CD4-positive, alpha-beta memory T cell (primary cell): ENCODE data around the gene SRPK1. TPM values are rescaled to one million over a fixed set of nuclear protein-coding genes. Genes with fewer than 3 reads are reported as not detected.
"Not testable (repeated sequence)": the region's sequence is repeated elsewhere in the genome, so short reads cannot be mapped to it uniquely, and the experiment has no call there.

Source experiments
- CTCF ChIA-PET: fragments of 350-600 bp; sonication (Branson Sonifier 250); formaldehyde crosslinking; loops from one replicate; lab custom pipeline; 2021; ENCODE audit warnings: inconsistent platforms; ENCODE audit not compliant: partially characterized antibody; lab: Charles Lee
- POLR2A ChIA-PET: fragments of 350-600 bp; sonication (Branson Sonifier 250); formaldehyde crosslinking; loops from one replicate; lab custom pipeline; 2021; ENCODE audit not compliant: partially characterized antibody; lab: Charles Lee
- DNase-seq, 5 donors: peaks; one replicate each; pipeline versions ENCODE4 v3.0.0 to v3.0.0-alpha.2; 2020 to 2022; ENCODE audit warnings: mixed read lengths in 1 of 5
- H3K27ac ChIP-seq: one replicate; pipeline ENCODE4 v1.7.0; 2013; ENCODE audit warnings: low read depth, low read length
- H3K27me3 ChIP-seq: 2 replicates; pipeline ENCODE4 v1.7.0; 2013; ENCODE audit warnings: mild to moderate bottlenecking, low read length, moderate library complexity; ENCODE audit not compliant: insufficient read depth
- H3K36me3 ChIP-seq: 2 replicates; pipeline ENCODE4 v1.7.0; 2013; ENCODE audit warnings: mild to moderate bottlenecking, low read length, moderate library complexity; ENCODE audit not compliant: insufficient read depth
- H3K4me1 ChIP-seq: 2 replicates; pipeline ENCODE4 v1.7.0; 2013; ENCODE audit warnings: mild to moderate bottlenecking, low read length, moderate library complexity; ENCODE audit not compliant: insufficient read depth
- H3K4me3 ChIP-seq, 2 donors: one replicate each; pipeline ENCODE4 v1.7.0; 2013; ENCODE audit warnings: low read length in 2 of 2, mild to moderate bottlenecking in 1 of 2
- H3K9me3 ChIP-seq, 2 donors: one replicate each; pipeline ENCODE4 v1.7.0; 2013; ENCODE audit warnings: low read length in 2 of 2, control low read depth in 1 of 2; ENCODE audit not compliant: control insufficient read depth in 1 of 2
- H3K27ac Mint-ChIP-seq, 7 donors: one replicate each; pipeline ENCODE4 v1.8.0; 2020 to 2021; ENCODE audit warnings: mixed read lengths in 7 of 7, mild to moderate bottlenecking in 6 of 7, inconsistent platforms in 3 of 7, moderate library complexity in 3 of 7
- H3K27me3 Mint-ChIP-seq, 2 donors: one replicate each; pipeline ENCODE4 v1.8.0; 2020 to 2021; ENCODE audit warnings: mixed read lengths in 2 of 2
- H3K36me3 Mint-ChIP-seq, 2 donors: one replicate each; pipeline ENCODE4 v1.8.0; 2020 to 2021; ENCODE audit warnings: mixed read lengths in 2 of 2, inconsistent platforms in 1 of 2, mild to moderate bottlenecking in 1 of 2
- H3K4me1 Mint-ChIP-seq, 4 donors: one replicate each; pipeline ENCODE4 v1.8.0; 2020 to 2021; ENCODE audit warnings: mixed read lengths in 4 of 4, mild to moderate bottlenecking in 1 of 4
- H3K4me3 Mint-ChIP-seq, 8 donors: one replicate each; pipeline ENCODE4 v1.8.0; 2020 to 2021; ENCODE audit warnings: mixed read lengths in 8 of 8, mild to moderate bottlenecking in 7 of 8, moderate library complexity in 6 of 8, inconsistent platforms in 3 of 8
- H3K9me3 Mint-ChIP-seq, 8 donors: one replicate each; pipeline ENCODE4 v1.8.0; 2020 to 2021; ENCODE audit warnings: mixed read lengths in 8 of 8, mild to moderate bottlenecking in 5 of 8, inconsistent platforms in 3 of 8, moderate library complexity in 1 of 8
- intact Hi-C: fragments of 100-400 bp; cut with micrococcal nuclease; formaldehyde crosslinking; loops from one replicate; pipeline ENCODE4 v1.15.1; 2023
- polyA plus RNA-seq, 2 donors: library from polyadenylated mRNA; unstranded; fragments of 300-500 nt; fragmentation: Illumina TruSeq; gene quantifications; one replicate each; pipeline ENCODE4 v1.2.3, GENCODE V29; 2021
- total RNA-seq, 2 experiments: library from RNA; stranded (reverse); gene quantifications; one replicate each; pipeline ENCODE4 v1.2.3, GENCODE V29; 2021

The SRPK1 gene
- total and polyA plus RNA-seq, 4 experiments from 2014 or later, result 47.6 to 57.5 (median 51.6) TPM

DNA sequence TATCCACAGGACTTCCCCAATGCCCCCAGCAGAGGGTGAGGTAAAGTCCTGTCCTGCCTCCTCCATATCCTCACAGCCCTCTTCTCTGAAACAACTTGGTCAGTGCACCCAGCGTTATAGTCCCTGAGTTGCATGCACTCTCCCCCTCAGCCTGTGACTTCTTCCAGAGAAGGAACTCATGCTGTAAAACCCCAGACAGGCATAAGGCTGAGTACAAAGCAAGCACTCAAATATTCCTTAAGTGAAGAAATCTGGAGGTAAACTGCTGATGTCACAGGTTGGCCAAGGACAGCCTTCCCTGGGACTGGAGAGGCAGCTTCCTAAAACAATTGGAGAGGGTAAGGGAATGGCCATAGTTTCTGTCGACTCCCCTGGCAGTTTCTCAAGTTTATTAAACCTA is 12.9 kb upstream of the SRPK1 start:
- ChIA-PET POLR2A (no interaction called here), CTCF (no interaction called here)
- Mint-ChIP-seq H3K9me3 (peaks cover 0 to 4% (median 0%) of the 10 kb centered on the region in 8 donors), H3K27me3 (peaks cover 1 to 5% of the 10 kb centered on the region in 2 donors), H3K27ac (no peak overlapping the region), H3K4me1 (no peaks in the 10 kb centered on the region), H3K36me3 (no peaks in the 10 kb centered on the region), H3K4me3 (no peak overlapping the region)
- no peaks in the 10 kb centered on the region for H3K4me1 ChIP-seq
- no peaks in the 10 kb centered on the region for H3K9me3 ChIP-seq
- intact Hi-C loops, result no loop called here
- no peak overlapping the region for H3K27ac ChIP-seq
- no peak for DNase-seq
- no peak overlapping the region for H3K4me3 ChIP-seq
- H3K36me3 ChIP-seq, result no peaks in the 10 kb centered on the region
- no peaks in the 10 kb centered on the region for H3K27me3 ChIP-seq

DNA sequence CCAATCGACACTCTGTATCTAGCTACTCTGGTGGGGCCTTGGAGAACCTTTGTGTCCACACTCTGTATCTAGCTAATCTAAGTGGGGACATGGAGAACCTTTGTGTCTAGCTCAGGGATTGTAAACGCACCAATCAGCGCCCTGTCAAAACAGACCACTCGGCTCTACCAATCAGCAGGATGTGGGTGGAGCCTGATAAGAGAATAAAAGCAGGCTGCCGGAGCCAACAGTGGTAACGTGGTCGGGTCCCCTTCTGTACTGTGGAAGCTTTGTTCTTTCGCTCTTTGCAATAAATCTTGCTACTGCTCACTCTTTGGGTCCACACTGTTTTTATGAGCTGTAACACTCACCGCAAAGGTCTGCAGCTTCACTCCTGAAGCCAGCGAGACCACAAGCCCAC is 11.0 kb upstream of the SRPK1 start:
- CTCF ChIA-PET, H3K27ac Mint-ChIP-seq, H3K9me3 ChIP-seq, intact Hi-C loops, H3K27ac ChIP-seq, H3K36me3 Mint-ChIP-seq, H3K36me3 ChIP-seq, DNase-seq, H3K4me1 Mint-ChIP-seq, H3K4me1 ChIP-seq, H3K9me3 Mint-ChIP-seq, H3K27me3 ChIP-seq, H3K27me3 Mint-ChIP-seq, H3K4me3 ChIP-seq: not testable (repeated sequence)
- POLR2A ChIA-PET, result interaction anchor here (0.8 kb wide), 1 partner anchor 12 kb away, joined by 4 read pairs; no protein-coding TSS in a partner anchor
- peak overlapping the region in 5 of 8 donors; percentile 3 to 63 (median 36) for H3K4me3 Mint-ChIP-seq

DNA sequence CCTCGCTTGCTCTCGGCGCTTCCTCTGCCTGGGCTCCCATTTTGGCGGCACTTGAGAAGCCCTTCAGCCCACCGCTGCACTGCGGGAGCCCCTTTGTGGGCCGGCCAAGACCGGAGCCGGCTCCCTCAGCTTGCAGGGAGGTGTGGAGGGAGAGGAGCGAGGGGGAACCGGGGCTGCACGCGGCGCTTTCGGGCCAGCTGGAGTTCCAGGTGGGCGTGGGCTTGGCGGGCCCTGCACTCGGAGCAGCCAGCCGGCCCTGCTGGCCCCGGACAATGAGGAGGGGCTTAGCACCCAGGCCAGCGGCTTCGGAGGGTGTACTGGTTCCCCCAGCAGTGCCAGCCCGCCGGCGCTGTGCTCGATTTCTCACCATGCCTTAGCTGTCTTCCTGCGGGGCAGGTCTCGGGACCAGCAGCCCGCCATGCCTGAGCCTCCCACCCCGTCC is 10.2 kb upstream of the SRPK1 start:
- POLR2A ChIA-PET, result interaction anchor here (0.8 kb wide), 1 partner anchor 11 kb away, joined by 4 read pairs; no protein-coding TSS in a partner anchor
- CTCF ChIA-PET, result no interaction called here
- Histone ChIP-seq H3K27ac (no peak overlapping the region), H3K36me3 (no peaks in the 10 kb centered on the region), H3K27me3 (no peaks in the 10 kb centered on the region), H3K4me3 (no peak overlapping the region), H3K4me1 (no peaks in the 10 kb centered on the region), H3K9me3 (no peaks in the 10 kb centered on the region)
- Mint-ChIP-seq H3K27me3 (peaks cover 1 to 4% of the 10 kb centered on the region in 2 donors), H3K4me1 (no peaks in the 10 kb centered on the region), H3K27ac (no peak overlapping the region), H3K36me3 (no peaks in the 10 kb centered on the region), H3K9me3 (no peaks in the 10 kb centered on the region), H3K4me3 (no peak overlapping the region)
- no peak for DNase-seq
- intact Hi-C loops, result no loop called here

DNA sequence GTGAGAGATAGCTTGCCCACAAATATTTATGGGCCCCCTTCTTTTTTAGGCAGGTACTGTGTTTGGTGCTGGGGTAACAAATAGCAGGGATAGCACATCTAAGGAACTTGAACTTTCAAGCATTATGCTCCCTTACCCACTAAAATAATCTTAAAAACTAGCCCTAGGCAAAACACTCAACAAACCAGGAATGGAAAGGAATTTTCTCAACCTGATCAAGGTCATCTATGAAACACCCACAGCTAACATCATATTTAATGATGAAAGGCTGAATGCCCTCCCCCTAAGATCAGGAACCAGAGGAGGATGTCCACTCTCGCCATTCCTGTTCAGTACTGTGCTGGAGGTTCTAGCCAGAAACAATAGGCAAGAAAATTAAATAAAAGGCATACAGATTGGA is 8.7 kb upstream of the SRPK1 start:
- Histone ChIP-seq H3K9me3 (no peaks in the 10 kb centered on the region), H3K27me3 (no peaks in the 10 kb centered on the region), H3K4me1 (no peaks in the 10 kb centered on the region), H3K4me3 (no peak overlapping the region), H3K27ac (no peak overlapping the region), H3K36me3 (no peaks in the 10 kb centered on the region)
- no peaks in the 10 kb centered on the region for H3K9me3 Mint-ChIP-seq
- POLR2A ChIA-PET, result no interaction called here
- H3K4me3 Mint-ChIP-seq, result no peak overlapping the region
- intact Hi-C loops, result no loop called here
- CTCF ChIA-PET, result interaction anchor here (2.1 kb wide), 1 partner anchor 10 kb away, joined by 7 read pairs; no protein-coding TSS in a partner anchor
- no peaks in the 10 kb centered on the region for H3K36me3 Mint-ChIP-seq
- H3K27ac Mint-ChIP-seq, result no peak overlapping the region
- no peak for DNase-seq
- H3K4me1 Mint-ChIP-seq, result no peaks in the 10 kb centered on the region
- H3K27me3 Mint-ChIP-seq, result peaks cover 0 to under 1% of the 10 kb centered on the region in 2 donors

DNA sequence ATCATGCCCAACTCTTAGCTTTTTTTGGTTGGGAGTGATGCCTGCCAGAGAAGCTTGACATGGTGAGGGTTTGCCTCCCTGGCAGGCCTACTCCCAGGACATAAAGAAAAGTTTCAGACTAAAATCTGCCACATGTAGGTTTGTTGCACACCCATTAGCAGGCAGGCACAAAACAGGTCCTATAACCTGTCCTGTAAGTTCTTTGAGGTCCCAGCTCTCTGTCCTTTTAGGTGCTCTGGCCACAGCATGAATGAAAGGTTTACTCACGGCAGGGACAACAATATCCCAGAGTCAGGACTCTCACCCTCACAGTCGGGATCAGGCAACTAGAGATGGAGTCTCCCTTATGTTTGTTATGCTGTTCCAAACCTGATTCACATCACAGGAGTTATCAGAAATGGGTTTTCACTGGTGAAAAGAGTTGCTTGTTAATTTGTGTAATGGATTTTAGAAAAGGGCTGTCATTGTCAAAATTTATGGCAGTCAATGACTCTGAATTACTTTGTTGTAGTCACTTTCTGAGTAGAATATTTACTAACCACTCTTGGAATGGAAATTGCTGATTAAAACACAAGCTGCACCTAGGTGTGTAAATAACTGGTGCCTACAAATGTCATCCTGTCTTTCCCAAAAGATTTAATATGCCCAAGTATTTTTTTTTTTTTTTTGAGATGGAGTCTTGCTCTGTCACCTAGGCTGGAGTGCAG is 5.8 kb upstream of the SRPK1 start:
- no peaks in the 10 kb centered on the region for H3K27me3 Mint-ChIP-seq
- no peaks in the 10 kb centered on the region for H3K36me3 ChIP-seq
- no peaks in the 10 kb centered on the region for H3K27me3 ChIP-seq
- H3K9me3 ChIP-seq, result no peaks in the 10 kb centered on the region
- H3K9me3 Mint-ChIP-seq, result no peaks in the 10 kb centered on the region
- no peak for DNase-seq
- no peak overlapping the region for H3K4me3 ChIP-seq
- peaks cover 5% of the 10 kb centered on the region for H3K4me1 ChIP-seq
- H3K27ac ChIP-seq, result no peak overlapping the region
- H3K4me3 Mint-ChIP-seq, result no peak overlapping the region
- intact Hi-C loops, result no loop called here
- peaks cover 0 to 8% (median 3%) of the 10 kb centered on the region in 4 donors for H3K4me1 Mint-ChIP-seq
- H3K36me3 Mint-ChIP-seq, result no peaks in the 10 kb centered on the region
- H3K27ac Mint-ChIP-seq, result peak overlapping the region in 2 of 7 donors; percentile 22 to 31
- CTCF ChIA-PET, result interaction anchor here (0.9 to 1.3 kb wide), 2 partner anchors 10 to 414 kb away, joined by 3 to 4 read pairs; no protein-coding TSS in a partner anchor
- POLR2A ChIA-PET, result no interaction called here

DNA sequence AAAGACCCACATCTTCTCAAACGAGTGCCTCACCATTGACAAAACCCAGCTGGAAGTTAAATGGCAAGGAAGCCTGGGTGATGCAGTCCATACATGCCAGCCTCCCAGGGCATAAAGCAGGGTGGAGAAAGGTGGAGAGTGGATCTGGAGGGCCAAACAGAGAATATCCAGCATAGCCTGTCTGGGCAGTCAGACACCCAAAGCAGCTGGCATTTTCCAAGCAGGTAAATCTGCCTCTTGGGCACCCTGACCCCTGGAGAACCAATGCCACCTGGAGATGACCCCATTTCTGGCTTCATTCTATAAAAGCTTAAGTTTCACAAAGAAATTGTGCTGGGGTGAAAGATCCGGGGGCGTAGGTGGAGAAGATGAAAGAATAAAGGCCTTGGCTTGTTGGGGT is 5.1 kb upstream of the SRPK1 start:
- H3K4me3 ChIP-seq, result no peak overlapping the region
- peaks cover 10% of the 10 kb centered on the region for H3K4me1 ChIP-seq
- Mint-ChIP-seq H3K27me3 (no peaks in the 10 kb centered on the region), H3K4me3 (no peak overlapping the region), H3K36me3 (peaks cover 0 to 2% of the 10 kb centered on the region in 2 donors), H3K4me1 (peaks cover 4 to 13% (median 5%) of the 10 kb centered on the region in 4 donors), H3K9me3 (no peaks in the 10 kb centered on the region), H3K27ac (no peak overlapping the region)
- intact Hi-C loops, result no loop called here
- H3K27ac ChIP-seq, result no peak overlapping the region
- DNase-seq, result no peak
- POLR2A ChIA-PET, result interaction anchor here (0.6 kb wide), 1 partner anchor 1387 kb away, joined by 3 read pairs; no protein-coding TSS in a partner anchor
- no peaks in the 10 kb centered on the region for H3K9me3 ChIP-seq
- CTCF ChIA-PET, result interaction anchor here (0.9 to 1.3 kb wide), 2 partner anchors 9 to 415 kb away, joined by 3 to 4 read pairs; no protein-coding TSS in a partner anchor
- H3K36me3 ChIP-seq, result no peaks in the 10 kb centered on the region
- no peaks in the 10 kb centered on the region for H3K27me3 ChIP-seq

DNA sequence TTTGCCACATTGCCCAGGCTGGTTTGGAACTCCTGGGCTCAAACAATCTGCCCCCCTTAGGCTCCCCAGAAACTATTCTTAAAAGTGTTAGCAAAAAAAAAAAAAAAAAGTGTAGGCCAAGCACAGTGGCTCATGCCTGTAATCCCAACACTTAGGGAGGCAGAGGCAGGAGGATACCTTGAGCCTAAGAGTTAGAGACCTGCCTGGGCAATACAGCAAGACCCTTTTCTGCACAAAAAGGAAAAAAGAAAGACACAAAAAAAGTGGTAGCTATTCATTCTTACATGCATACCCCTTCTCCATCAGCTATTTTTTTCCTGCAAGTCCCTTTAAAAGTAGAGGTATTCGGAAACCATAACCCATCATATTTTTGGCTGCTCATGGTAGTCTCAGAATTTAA is 3.2 kb upstream of the SRPK1 start:
- no peak overlapping the region for H3K4me3 Mint-ChIP-seq
- no peaks in the 10 kb centered on the region for H3K27me3 Mint-ChIP-seq
- intact Hi-C loops, result no loop called here
- ChIA-PET POLR2A (no interaction called here), CTCF (no interaction called here)
- peaks cover 0 to 10% of the 10 kb centered on the region in 2 donors for H3K36me3 Mint-ChIP-seq
- H3K27ac Mint-ChIP-seq, result no peak overlapping the region
- no peak for DNase-seq
- H3K9me3 ChIP-seq, result no peaks in the 10 kb centered on the region
- no peak overlapping the region for H3K27ac ChIP-seq
- no peaks in the 10 kb centered on the region for H3K9me3 Mint-ChIP-seq
- no peaks in the 10 kb centered on the region for H3K36me3 ChIP-seq
- peaks cover 17% of the 10 kb centered on the region for H3K4me1 ChIP-seq
- no peaks in the 10 kb centered on the region for H3K27me3 ChIP-seq
- H3K4me3 ChIP-seq, result no peak overlapping the region
- peaks cover 10 to 21% (median 14%) of the 10 kb centered on the region in 4 donors for H3K4me1 Mint-ChIP-seq
